Mucosa of stomach (tissue), 1 donor: ENCODE data around the gene CNBP.

ENCODE experiments used
- H3K27me3 ChIP-seq: one replicate; pipeline ENCODE4 v1.7.0; 2013; ENCODE audit warnings: mild to moderate bottlenecking, low read length; ENCODE audit not compliant: control insufficient read depth, insufficient read depth
- H3K36me3 ChIP-seq: one replicate; pipeline ENCODE4 v1.7.0; 2013; ENCODE audit warnings: low read length; ENCODE audit not compliant: control insufficient read depth, insufficient read depth
- H3K4me1 ChIP-seq: one replicate; pipeline ENCODE4 v1.7.0; 2013; ENCODE audit warnings: mild to moderate bottlenecking, low read length; ENCODE audit not compliant: control insufficient read depth, insufficient read depth
- H3K4me3 ChIP-seq: one replicate; pipeline ENCODE4 v1.7.0; 2013; ENCODE audit warnings: low read length
- H3K9ac ChIP-seq: one replicate; pipeline ENCODE4 v1.7.0; 2013; ENCODE audit warnings: mild to moderate bottlenecking, low read length, moderate library complexity
- H3K9me3 ChIP-seq: one replicate; pipeline ENCODE4 v1.7.0; 2013; ENCODE audit warnings: mild to moderate bottlenecking, low read length, moderate library complexity; ENCODE audit not compliant: control insufficient read depth
- donor health status: Pancreatic carcinoma.

The CNBP gene

GRCh38 chr3:129123314-129124060, 60.2 kb downstream of the CNBP start:
- H3K4me1 ChIP-seq = peaks cover 34% of the 10 kb centered on the region
- H3K4me3 ChIP-seq = no peak overlapping the region
- no peaks in the 10 kb centered on the region for H3K9me3 ChIP-seq
- H3K9ac ChIP-seq = no peak overlapping the region
- H3K27me3 ChIP-seq = no peaks in the 10 kb centered on the region
- H3K36me3 ChIP-seq = no peaks in the 10 kb centered on the region

DNA sequence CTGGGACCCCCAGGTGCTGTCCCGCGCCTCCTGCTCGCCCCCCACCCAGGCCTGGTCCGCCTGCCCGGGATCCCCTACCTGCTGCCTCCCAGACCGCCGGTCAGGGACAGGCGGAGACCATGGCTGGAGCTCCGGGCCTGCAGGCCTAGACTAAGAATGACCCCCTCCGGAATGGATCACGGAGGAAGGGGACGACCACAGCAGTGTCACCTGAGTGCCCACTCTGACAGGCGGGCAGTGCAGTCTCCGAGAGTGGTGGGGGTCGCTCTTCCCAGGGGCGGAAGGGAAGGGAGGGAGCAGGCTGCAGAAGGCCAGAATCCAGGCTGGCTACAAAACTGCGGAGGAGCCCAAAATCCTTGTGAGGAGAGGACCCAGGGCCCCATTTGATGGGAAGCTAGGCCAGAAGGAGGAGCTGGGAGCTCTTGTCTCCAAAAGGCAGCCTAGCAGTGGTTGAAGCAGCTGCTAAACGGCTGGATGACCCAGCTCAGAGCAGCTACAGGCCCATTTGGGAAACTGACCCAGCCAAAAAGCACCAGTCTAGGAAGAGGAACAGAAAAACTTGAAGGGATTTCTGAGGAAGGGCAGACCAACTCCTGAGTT, 61.2 kb downstream of the CNBP start:
- Histone ChIP-seq H3K4me3 (no peak overlapping the region), H3K27me3 (no peaks in the 10 kb centered on the region), H3K9me3 (no peaks in the 10 kb centered on the region), H3K9ac (no peak overlapping the region), H3K36me3 (no peaks in the 10 kb centered on the region), H3K4me1 (peaks cover 40% of the 10 kb centered on the region)

- H3K27me3 ChIP-seq = no peaks in the 10 kb centered on the region
- peaks cover 45% of the 10 kb centered on the region for H3K4me1 ChIP-seq
- no peaks in the 10 kb centered on the region for H3K36me3 ChIP-seq
- peak within 1 kb of the TSS; percentile 93 for H3K9ac ChIP-seq
- peak within 1 kb of the TSS; percentile 71 for H3K4me3 ChIP-seq
- H3K9me3 ChIP-seq = no peaks in the 10 kb centered on the region
Observed at GRCh38 chr3:129121792-129122411, 61.8 kb downstream of the CNBP start, which contains the start of gene RAB43. Gene RAB43 (minus strand): TSS chr3:129121804. CDS start chr3:129121489, 315 bp downstream.

GRCh38 chr3:129121016-129121791, 62.5 kb downstream of the CNBP start:
- no peaks in the 10 kb centered on the region for H3K9me3 ChIP-seq
- no peaks in the 10 kb centered on the region for H3K27me3 ChIP-seq
- H3K36me3 ChIP-seq = no peaks in the 10 kb centered on the region
- H3K4me3 ChIP-seq = peak overlapping the region; percentile 71
- peak overlapping the region; percentile 93 for H3K9ac ChIP-seq
- H3K4me1 ChIP-seq = peaks cover 50% of the 10 kb centered on the region

DNA sequence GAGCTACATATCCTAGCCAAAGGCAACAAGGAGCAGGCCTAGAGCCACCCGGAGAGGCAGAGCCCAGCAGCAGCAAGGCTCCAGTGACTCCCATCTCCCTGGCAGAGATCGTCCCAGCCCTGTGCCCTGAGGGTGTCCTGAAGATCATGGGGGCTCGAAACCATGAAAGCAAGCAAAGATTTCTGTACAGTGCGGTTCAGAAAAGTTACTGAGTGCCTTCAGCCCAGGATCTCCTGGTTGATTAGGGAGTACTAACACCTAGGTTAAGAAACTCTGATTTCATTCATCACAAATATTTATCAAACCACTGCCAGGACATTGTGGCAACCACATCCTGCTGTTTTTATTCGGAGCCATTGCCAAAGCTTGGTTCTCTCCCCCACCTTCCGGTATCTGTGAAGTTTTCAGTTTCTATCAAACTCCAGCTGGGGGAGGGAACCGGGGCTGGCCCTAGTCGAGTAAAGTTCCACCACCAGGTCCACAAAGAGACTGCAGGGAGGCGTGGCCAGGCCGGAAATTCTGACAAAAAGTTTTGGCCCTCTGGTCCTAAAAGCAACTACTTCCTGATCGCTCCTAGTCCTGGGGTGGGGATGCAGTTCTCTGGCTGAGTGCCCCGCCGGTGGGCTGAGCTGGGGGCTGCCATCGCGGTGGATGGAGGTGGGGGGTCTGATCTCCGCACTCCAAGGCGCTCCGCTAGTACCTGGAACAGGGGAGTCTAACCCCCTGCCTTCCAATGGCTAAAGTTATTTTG, 63.3 kb downstream of the CNBP start:
- Histone ChIP-seq H3K27me3 (no peaks in the 10 kb centered on the region), H3K4me3 (peak overlapping the region; percentile 71), H3K36me3 (no peaks in the 10 kb centered on the region), H3K9ac (peak overlapping the region; percentile 93), H3K4me1 (peaks cover 50% of the 10 kb centered on the region), H3K9me3 (no peaks in the 10 kb centered on the region)

DNA sequence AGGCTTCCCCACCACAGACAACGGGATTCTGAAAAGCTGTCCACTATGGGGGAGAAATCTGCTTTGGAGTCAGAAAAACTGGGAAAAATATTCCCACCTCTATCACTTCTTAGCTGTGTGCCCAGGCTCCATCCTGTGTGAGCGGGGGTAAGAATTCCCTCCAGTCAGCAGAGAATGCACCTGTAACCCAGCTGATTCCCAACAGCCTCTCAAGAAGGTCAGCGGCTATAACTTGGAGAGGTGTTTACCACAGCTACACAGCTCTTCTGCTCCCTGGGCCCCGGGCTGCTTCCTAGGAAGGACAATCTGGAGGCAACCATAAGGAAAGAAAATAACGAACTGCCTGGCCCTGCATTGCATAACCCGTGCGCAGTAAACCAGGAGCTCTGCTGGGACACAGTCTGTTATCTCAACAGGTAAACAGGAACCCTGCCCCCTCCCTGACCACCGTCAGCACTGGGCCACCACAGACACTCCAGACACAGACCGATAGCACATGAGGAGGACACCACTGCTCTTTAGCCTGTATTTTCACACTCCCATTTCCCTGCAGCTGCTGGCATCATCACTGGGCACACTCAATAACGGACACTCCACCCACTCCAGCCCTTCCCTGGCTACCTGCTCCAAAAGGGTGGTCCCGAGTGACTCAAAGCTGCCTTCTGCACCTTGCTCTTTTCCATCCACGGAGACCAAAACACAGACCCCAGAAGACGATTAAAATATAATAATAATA, 64.2 kb downstream of the CNBP start:
- peaks cover 50% of the 10 kb centered on the region for H3K4me1 ChIP-seq
- H3K9ac ChIP-seq = peak overlapping the region; percentile 93
- no peaks in the 10 kb centered on the region for H3K9me3 ChIP-seq
- H3K4me3 ChIP-seq = peak overlapping the region; percentile 71
- peaks cover under 1% of the 10 kb centered on the region for H3K36me3 ChIP-seq
- no peaks in the 10 kb centered on the region for H3K27me3 ChIP-seq

DNA sequence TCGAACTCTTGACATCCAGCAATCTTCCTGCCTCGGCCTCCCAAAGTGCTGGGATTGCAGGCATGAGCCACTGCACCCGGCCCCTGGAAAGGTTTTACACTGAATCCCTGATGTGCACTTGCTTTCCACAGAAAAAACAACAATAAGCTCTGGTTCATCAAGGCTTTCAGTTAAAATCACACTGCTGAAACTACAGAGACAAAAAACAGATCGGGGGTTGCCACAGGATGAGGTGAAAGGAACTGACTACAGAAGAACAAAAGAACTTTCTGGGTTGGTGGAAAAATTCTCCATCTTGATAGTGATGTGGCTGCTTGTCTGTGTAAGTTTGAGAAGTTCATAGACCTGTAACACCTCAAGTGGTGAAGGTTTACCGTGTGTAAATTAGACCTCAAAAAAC, 65.0 kb downstream of the CNBP start:
- H3K9ac ChIP-seq = no peak overlapping the region

More for the DNA sequence above, 65.0 kb downstream of the CNBP start:
- H3K4me1 ChIP-seq = peaks cover 50% of the 10 kb centered on the region
- H3K4me3 ChIP-seq = no peak overlapping the region
- no peaks in the 10 kb centered on the region for H3K27me3 ChIP-seq
- H3K9me3 ChIP-seq = no peaks in the 10 kb centered on the region
- peaks cover 6% of the 10 kb centered on the region for H3K36me3 ChIP-seq
